Left colon (tissue), 2 donors: ENCODE measurements around the gene BRD8. TPM values are rescaled to one million over a fixed set of nuclear protein-coding genes. Genes with fewer than 3 reads are reported as not detected.

Experiments used
- ATAC-seq: fragments of 200-7000 bp; cut with Tn5 transposase; one replicate; pipeline ENCODE4 v1.9.1; 2020; ENCODE audit warnings: mild to moderate bottlenecking, moderate library complexity
- DNase-seq, 2 donors: peaks; one replicate each; pipeline ENCODE4 v3.0.0-alpha.2; 2020
- intact Hi-C, 2 donors: fragments of 100-400 bp; cut with DNase I in 1 of 2; cut with micrococcal nuclease in 1 of 2; formaldehyde crosslinking; loops; one replicate each; pipeline versions ENCODE4 v1.11.2 to v1.14.0; 2022; cut with DNase I, micrococcal nuclease
- total RNA-seq, 2 donors: library from RNA; stranded (reverse); fragmentation: NEBNext Ultra II Directional; extraction: Animal tissue kit (Norgen Biotek cat#: 25700); gene quantifications; one replicate each; pipeline ENCODE4 v1.2.1, GENCODE V29; 2021
- donor health status: DM: no; HTN: no; CAD: no.
- donor health status: DM: yes; HTN: yes; CAD: no.

Gene BRD8
- total RNA-seq, 2 donors from 2014 or later: 29.6 to 33.8 TPM

DNA sequence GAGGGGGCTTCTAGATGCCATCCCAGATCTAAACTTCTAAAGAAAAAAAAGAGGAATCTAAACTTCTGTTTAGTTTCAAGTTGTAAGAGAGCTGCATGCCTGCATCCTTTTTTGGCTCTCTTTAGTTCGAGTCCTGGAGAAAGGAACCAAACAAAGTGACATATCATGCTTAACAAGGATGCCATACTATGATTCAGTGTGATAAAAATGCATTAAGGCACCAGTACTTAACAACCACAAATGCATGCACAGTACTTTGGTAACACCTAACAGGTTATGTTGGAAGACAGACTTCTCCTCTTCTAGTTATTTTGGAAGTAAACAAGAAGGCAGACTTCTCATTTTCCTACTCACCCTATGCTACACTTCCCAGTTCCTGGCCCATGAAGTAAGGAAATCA is 66.5 kb downstream of the BRD8 start:
- no peak for DNase-seq
- no peak for ATAC-seq
- intact Hi-C loops: no loop called here

DNA sequence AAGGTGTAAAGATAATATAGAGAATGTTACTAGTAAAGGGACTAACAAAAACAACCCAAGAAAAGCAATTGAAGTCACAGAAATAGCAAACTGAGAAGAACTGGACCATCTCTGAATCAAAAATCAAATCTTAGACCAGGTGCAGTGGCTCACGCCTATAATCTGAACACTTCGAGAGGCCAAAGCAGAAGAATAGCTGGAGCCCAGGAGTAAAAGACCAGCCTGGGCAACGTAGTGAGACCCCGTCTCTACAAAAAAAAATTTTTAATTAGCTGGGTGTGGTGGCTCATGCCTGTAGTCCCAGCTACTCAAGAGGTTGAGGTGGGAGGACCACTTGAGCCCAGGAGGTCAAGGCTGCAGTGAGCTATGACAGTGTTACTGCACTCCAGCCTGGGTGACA is 67.2 kb downstream of the BRD8 start:
- intact Hi-C loops: no loop called here
- DNase-seq (no peak), ATAC-seq (no peak)

DNA sequence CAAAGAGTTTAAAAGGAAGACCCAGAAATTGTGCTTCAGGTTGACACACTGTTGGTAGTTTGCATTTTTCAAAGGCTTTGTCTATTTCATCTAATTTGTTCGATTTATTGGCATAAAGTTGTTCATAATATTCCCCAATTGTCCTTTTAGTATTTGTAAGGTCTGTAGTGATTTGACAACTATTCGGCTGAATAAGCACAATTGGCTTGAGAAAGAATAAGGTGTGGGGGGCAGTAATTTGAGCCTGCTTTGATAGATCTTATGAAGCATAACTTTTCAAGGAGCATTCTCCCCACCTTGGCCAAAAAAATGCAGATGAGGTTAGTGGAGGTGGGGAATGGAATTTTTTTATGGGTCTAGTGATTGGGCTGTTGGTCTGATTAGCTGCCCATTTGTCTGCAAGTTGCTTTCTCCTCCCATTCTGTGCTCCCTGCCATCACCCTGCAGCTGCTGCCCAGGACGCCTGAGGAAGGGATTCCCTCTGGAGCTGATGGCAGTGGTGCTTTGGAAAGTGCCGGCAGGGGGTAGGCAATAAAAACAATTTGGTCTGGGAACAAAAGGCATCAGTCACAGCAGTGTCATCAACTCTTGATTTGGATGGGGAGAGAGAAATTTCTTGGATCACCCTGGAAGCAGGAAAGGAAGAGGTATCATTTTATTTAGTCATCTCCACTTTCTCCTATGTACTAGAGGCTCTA is 68.0 kb downstream of the BRD8 start:
- intact Hi-C loops: no loop called here
- DNase-seq: no peak
- no peak for ATAC-seq

DNA sequence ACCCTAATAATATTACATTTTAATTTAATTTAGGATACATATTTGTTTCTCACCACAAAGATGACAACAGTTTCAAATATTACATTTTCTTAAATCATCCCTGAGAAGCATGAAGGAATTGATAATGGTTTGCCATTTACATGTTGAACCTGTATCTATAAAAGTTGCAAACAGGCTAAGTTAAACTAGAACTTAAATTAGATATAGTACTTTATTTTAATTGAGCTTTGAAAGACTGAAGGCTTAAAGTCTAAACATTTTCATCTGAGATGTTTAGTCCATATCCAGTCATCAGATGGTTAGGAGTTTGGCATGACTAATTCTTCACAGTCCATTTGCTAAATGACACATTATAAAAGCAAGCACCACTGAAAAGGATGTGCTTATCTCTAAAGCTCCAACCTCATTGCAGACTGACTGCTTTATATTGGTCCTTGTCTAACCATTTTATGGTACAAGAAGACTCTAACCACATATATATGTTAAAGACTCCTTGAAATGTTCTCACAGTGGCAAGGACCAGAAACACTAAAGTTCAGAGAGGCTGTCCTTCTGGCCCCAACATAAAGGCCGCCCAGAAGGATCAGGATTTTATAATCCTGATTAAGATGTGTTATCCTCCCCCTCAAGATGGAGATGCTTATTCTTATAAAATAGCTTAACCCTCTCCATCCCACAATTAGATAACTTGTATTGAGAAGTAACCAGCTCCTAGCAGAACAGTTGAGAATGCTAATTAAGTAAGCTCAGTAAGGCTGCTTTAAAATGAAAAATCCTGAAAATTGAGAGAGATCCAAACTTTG is 68.8 kb downstream of the BRD8 start:
- ATAC-seq (no peak), DNase-seq (no peak)
- intact Hi-C loops: no loop called here

DNA sequence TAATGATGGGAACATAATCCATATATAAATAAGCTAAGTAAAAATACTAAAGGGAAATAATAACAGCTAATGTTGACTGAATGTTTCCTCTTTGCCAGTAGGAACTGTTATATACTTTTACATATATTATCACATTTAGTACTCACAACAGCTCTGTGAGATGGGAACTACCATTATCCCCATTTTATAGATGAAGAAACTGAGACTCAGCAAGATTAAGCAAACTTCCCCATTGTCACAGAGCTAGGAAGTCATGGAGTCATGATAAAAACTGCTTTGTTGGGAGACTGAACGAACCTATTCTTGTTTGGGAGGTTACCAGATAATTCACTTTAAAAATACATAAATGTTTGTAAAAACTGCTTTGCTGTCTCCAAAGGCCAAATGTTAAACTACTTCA is 71.2 kb downstream of the BRD8 start:
- intact Hi-C loops: no loop called here
- no peak for DNase-seq
- ATAC-seq: no peak

DNA sequence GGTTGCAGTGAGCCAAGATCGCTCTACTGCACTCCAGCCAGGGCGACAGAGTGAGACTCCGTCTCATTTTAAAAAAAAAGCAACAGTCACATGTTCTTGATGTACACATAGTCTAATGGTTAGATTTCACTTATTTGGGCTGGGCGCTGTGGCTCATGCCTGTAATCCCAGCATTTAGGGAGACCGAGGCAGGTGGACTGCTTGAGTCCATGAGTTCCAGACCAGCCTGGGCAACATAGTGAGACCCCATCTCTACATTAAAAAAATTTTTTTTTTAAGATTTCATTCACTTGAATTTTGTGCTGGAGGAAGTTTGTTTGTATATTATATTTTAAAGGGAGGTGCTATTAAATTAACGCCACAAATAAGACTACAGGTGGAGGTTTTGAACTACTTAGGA is 72.7 kb downstream of the BRD8 start:
- ATAC-seq (no peak), DNase-seq (no peak)
- intact Hi-C loops: no loop called here

DNA sequence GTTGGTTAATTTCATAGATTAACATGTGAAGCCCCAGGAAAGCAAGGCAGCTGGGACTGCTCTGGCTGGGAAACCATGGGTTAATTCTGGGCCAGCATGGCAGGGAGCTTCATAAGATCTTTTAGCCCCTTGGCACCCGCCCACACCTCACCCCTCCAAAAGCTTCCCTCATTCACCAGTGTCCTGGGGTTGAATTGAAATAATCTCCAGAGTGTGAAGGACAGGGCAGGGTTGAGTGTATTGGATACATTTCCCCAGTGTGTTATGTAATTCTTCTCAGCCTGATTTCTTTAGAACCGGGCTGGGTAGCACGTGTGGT is 75.2 kb downstream of the BRD8 start:
- ATAC-seq: peak; percentile 29
- intact Hi-C loops: no loop called here
- DNase-seq: no peak

DNA sequence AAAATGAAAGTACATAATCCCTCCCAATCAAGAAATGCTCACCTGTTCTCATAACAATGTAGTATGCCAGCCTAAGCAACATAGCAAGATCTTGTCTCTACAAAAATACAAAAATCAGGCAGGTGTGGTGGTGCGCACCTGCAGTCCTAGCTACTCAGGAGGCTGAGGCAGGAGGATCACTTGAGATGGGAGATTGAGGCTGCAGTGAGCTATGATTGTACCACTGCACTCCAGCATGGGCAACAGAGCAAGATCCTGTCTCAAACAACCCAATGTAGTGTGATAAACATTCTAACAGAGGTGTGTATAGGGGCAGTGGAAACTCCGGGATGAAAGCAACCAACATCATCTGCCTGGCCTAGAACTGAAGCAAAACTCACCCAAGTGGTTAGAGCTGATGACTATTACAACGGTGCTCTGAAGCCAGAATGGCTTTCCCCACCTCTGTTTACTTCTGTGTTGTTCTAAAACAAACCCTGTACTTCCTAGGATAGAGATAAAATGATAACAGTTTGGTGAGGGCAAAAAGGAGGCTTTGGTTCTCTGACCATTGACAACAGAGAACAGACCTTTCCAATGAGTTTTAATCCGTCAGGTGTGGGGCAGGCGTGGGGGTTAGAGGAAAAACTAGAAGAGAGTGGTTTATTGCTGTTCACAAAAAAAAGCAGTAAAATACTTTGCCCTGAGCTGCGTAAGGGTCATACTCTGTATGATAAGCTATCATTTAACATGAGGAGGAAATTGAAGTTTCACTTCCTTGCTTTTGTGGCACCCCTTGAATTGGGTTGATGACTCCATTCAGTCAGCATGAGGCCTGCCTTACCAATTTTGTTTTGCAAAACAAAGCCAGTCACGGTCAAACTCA is 75.7 kb downstream of the BRD8 start:
- DNase-seq: no peak
- intact Hi-C loops: no loop called here
- ATAC-seq: peak; percentile 88

DNA sequence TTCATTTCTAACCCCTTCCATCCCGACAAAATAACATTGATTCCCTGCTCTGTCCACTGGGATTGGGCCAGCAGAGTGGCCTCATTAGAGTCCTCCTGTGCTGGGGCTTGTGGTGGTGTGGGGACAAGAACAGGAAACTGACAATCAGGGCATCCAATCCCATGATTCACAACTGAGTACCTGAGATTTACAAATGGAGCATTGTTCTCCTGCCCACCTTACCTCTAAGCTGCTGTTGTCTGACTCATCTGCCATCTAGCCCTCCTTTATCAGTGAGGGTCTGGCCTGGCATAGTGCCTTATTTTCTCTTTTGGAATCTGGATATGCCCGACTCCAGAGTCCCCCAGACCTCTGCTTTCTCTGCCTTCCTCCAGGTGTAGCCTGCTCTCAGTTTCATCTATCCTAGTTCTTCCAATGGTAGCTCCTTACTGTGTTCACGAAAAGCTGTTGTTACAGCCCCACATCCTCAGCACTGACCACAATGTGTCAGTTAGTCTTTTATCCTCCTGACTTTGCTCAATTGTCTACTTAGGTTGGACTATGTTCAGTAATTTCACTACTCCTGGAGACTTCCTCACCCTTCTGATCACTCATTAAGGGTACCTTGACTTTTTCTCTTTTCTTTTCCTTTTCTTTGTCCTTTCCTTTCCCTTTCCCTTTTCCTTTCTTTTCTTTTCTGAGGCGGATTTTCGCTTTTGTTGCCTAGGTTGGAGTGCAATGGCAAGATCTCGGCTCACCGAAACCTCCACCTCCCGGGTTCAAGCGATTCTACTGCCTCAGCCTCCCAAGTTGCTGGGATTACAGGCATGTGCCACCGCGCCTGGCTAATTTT is 81.2 kb downstream of the BRD8 start:
- DNase-seq (no peak), ATAC-seq (no peak)
- intact Hi-C loops: no loop called here

DNA sequence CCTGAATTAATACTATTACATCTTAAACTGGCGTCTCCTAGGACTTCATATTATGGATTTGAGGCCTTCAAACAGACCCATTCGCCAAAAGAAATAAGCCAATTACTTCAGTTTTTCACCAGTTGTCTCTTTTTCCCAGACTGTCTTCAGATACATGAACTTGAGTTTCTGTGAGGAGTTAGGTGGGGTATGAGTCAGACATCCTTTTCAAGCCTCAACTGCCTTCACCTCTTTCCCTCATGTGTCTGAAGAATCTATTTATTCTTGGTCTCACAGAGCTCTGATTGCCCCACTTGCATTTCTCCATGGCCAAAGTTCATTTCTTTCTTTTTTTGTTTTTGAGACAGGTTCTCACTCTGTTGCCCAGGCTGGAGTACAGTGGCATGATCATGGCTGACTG is 82.1 kb downstream of the BRD8 start:
- intact Hi-C loops: no loop called here
- ATAC-seq: no peak
- DNase-seq: no peak

DNA sequence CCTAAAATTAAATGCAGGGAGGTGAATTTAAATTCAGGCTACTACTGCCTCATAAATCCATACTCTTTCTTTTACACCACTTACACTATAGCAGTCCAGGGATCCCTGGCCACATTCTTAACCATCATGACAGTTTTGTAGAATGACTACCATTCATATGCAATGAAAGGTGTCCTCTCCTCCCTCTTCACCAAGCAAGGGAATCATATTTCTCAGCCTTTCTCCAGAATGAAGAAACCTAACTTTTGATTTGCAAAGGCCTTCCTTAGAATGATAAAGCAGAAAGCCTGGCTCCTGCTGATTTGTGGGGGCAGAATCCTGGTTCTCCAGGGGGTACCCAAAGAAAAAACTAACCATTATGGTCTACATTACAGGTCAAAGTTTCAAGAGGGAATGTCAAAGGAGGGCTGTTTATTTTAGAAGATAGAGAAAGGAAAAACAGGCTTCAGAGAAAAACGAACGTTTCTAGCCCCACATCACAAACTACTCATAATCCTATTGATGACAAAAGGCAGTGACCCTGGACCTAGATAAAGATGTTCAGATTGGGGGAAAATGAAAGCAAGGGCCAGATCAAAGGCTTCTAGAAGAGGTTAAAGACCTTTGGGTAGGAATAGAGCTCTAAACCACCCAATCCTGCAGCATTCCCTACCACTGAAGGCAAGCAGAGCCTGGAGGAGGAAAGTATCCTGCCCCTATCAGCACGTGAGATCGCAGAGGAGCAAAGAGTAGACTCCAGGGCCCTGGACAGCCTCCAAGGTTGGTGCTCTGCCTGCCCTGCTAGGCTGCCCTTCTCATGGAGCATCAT is 83.1 kb downstream of the BRD8 start:
- intact Hi-C loops: no loop called here
- DNase-seq (no peak), ATAC-seq (no peak)

DNA sequence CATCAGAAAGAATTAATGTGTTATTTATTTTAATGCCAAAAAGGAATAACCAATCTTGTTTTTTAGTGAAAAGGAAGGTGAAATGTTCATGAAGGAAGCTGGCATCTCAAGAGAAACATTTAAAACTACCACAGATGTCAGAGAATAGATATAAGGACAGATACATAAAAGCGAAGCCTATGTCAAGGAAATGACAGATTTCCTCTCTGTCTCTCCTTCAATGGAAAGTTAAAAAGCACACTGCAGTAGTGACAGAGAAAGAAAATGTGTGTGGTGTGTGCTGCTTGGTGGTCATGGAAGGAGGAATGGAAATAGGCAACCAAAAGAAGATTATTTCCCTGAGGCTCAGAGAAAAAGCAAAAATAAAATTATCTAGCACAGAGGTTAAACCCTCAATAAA is 85.4 kb downstream of the BRD8 start:
- ATAC-seq (no peak), DNase-seq (no peak)
- intact Hi-C loops: no loop called here

DNA sequence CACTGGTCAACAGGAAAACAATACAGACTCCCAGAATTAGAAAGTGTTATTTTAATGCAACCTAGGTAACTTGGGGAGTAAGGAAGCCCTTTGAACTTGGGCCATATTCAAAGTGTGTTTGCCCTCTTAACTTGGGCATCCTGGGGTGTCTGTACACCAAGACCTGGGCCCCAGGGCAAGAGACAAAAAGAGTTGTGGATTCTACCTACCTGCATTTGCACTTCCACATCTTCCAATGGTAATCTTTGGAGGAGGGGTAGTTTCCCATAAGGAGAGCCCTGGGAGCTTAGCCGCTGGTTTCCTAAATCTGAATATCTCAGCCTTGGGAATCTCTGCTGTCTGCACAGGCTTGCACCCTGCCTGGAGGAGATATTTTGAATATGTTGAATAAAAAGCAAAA is 86.1 kb downstream of the BRD8 start:
- ATAC-seq (no peak), DNase-seq (no peak)
- intact Hi-C loops: no loop called here

DNA sequence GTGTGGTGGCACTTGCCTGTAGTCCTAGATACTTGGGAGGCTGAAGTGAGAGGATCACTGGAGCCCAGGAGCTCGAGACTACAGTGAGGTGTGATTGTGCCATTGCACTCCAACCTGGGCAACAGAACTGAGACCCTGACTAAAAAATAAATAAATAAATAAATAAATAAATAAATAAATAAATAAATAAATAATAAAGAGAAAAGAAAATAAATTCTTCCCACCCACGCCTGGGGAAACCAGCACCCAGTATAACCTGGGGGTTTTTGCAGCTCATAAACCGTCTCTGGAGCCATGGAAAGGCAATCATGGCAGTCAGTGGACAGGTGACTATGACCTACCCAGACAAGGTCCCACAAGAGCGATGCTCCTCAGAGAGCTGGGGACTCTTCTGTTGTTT is 86.7 kb downstream of the BRD8 start:
- ATAC-seq (no peak), DNase-seq (no peak)
- intact Hi-C loops: no loop called here
